HG03064 (cell line): ENCODE results near the gene IGSF5.
"Not testable (repeated sequence)": the region's sequence is repeated elsewhere in the genome, so short reads cannot be mapped to it uniquely, and the experiment has no call there.

Experiments
- ATAC-seq: cut with Tn5 transposase; IDR thresholded peaks from one replicate; pipeline ENCODE4 v1.9.1; 2021; ENCODE audit warnings: low read depth; ENCODE audit not compliant: unreplicated experiment

IGSF5 gene

DNA sequence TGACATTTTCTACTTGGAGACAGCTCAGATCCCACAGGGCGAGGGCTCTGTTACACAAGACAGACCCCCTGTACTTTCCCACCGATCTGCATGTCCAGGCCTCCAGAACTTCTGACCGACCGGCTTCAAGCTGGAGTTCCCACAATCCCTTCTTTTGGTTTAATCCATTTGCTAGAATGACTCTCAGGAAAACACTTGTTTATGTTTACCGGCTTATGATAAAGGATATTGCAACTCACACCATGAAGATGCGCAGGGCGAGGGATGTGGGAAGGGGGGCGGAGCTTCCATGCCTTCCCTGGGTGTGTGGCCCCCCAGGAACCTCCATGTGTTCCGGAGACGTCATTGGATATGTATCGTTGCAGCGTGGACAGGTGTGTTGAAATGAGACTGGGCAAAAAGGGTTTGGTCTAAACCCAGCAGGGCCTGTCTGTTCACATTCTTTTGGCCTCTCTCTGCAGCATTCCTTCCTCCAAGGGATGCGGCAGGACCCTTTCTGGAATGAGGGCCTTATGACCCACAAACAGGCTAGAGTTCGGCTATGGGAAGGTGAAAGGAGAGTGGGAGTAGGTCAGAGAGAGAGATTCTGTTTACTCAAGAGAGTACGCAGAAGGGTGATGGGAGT lies 7.5 kb upstream of the IGSF5 start:
- ATAC-seq, result no peak

DNA sequence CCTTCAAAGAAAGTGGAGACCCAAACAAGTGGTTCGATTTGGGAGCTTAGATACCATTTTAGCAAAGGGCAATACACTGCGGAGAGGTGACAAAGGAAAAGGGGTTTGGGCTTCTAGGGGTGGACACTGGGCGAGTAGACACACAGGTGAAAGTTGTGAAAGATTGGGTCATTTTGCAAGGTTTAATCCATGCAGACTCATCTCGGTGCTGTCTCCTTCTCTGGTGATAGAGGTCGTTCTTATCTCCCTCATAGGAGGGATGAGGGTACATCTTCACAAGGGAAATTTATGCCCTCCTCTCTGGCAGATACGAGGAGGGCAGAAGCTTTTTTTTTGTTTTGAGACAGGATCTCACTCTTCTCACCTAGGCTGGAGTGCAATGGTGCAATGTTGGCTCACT lies 6.4 kb upstream of the IGSF5 start:
- ATAC-seq, result no peak

GRCh38 chr21:39739531-39739930 lies 5.5 kb upstream of the IGSF5 start:
- not testable (repeated sequence) for ATAC-seq

DNA sequence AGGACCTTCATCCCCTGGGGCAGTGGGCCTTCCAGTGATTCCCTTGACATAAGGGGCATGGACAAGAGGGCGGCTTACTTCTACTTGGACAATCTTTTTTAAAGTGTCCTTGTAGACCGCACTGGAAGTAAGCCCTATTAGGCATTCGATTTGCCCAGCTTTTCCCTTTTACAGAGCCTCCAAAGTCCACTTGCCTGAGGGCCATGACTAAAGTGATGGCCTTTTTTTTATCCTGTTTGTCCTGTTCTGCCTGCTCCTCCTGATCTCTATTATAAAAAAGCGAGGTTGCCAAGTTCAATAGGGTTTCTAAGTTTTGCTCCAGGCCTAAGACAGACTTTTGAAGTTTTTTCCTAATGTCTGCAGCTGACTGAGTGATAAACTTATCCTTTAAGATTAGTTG lies 2.4 kb upstream of the IGSF5 start:
- not testable (repeated sequence) for ATAC-seq

DNA sequence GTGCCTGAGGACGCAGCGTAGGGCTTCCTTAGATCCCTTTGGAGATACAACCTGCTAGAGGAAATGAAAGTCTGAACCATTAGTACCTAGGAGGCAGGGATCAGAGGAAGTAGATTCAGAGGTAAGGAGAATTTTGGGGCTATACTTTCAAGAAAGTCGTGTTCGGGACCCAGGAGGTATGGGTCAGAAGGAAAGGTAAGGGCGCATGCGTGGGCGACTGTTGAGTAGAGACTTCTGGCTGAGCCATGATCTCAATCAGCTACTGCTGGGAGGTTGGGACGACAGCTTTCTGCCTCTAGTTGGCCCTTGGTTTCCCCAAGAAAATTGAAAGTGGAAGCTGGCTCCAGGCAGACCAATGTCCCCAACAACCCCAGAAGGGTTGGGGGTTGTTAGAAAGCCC lies 349 bp downstream of the IGSF5 start:
- not testable (repeated sequence) for ATAC-seq

GRCh38 chr21:39750670-39751069 lies 5.7 kb downstream of the IGSF5 start:
- no peak for ATAC-seq

GRCh38 chr21:39754811-39755210 lies 9.8 kb downstream of the IGSF5 start:
- ATAC-seq, result no peak

DNA sequence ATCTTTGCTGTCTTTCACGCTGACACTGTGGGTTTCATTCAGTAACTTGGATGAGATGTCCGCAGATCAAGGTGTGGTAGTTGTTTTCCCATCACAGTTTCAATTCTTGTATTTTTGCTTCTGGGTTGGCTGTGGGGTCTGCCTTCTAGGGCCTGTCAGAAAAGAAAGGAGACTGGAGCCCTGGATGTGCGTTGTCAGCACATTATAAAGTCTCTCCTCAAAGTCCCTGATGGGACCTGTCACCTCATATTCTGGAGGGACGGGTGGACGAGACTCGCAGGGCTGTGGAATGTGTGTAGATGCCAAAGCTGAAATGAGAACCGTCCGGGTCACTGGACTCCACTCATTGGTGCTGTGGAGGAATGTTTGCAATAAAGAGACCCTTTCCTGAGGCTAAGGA lies 11.3 kb downstream of the IGSF5 start:
- no peak for ATAC-seq

DNA sequence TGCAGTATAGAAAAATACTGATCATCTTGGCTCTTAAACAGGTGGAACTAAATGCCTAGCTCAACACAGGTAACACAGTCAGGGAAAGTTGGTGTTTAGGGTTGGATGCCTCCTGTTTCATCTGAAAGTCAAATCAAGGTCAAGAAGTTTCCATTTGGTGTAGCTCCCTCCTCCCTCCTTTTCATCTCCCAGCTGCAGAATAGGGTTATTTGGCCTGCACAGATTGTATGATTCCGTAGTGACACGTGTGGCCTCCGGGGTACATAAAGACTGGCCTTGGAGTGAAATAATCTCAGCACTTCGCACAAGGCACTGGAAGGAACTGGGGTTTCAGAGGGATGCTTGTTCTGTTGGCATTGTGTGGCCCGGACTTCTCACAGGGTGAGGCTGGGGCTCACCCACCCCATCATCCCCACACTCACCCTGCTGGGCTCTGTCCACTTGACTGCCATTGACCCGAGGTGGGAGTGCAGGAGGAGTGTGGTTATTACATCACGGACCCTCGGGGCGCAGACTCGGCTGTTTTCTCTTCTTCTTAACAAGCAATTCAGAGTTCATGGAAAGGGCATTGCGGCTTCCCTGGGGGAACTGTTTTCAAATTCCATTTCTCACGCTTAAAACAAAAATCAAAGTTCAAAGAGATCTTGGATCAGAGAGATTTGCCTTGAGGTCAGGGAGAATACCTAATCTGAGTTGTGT lies 18.4 kb downstream of the IGSF5 start:
- ATAC-seq, result no peak

DNA sequence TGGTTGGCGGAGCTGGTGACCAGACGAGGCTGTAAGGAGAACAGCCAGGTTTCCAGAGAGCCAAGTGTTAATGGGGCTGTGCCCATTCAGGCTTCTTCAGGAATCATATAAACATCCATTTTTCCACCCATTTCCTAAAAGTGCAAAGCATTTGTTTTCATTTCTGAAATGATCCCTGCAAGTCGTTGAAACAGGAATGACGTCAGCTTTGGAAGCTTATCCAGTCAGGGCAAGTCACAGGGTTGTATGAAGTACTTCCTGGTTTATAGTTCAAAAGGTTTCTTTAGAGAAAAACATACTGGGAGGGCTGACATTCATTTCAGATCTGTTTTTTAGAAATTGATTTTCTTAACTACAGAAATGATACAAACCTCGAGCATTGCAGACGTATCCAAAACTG lies 29.2 kb downstream of the IGSF5 start:
- no peak for ATAC-seq

DNA sequence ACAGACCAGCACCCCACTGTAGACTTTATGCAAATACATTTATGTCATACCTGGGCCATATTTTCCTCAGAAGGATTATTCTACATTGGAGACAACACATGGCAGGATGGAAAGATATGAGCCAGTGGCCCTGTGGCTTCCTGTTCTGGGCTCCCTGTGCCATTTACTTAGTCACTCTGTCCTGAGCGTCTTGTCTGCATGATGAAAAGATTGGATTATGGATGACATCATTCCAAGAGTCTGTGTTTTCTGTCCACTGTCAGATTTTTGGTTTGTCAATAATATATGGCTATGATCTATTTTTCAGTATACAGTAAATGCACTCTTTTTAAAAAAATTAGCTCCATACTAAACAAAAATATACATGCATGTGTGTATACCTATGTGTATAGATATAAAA lies 30.8 kb downstream of the IGSF5 start:
- no peak for ATAC-seq

- ATAC-seq, result no peak
Observed at GRCh38 chr21:39776589-39776988, 31.6 kb downstream of the IGSF5 start.

DNA sequence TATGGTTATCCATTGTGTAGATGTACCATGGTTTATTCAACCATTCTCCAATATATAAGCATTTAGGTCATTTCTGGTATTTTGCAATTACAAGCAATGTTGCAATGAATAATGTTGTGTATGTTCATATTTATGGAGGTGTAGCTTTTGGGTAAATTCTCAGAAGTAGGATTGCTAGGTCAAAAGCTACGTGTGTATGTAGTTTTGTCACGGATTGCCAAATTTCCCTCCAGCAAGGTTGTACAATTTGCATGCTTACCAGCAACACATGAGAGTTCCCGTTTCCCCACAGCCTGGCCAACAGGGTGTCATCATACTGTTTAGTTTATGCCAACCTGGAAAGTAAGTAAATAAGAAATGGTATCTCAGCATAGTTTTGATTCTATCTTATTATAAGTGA lies 36.3 kb downstream of the IGSF5 start:
- no peak for ATAC-seq

GRCh38 chr21:39788383-39788782 lies 43.4 kb downstream of the IGSF5 start:
- no peak for ATAC-seq

DNA sequence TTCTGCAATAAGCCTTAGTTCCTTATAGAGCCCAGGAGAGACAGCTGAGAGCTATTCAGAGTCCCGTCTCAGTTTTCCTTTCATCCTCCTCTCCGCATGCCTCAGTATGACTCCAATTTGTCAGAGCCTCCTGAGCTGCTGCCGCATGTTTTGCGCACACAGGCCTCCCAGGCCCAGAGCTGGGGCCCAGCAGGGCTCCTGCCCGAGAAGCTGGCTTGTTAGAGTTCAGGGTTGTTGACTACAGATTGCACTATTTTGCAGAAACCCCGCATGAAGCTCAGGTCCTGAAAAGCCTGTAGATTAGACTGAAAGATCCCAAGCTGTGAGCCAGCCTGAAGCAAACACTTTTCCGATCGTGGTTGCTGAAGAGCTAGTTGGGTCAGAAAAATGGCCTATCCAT lies 51.5 kb downstream of the IGSF5 start:
- no peak for ATAC-seq

DNA sequence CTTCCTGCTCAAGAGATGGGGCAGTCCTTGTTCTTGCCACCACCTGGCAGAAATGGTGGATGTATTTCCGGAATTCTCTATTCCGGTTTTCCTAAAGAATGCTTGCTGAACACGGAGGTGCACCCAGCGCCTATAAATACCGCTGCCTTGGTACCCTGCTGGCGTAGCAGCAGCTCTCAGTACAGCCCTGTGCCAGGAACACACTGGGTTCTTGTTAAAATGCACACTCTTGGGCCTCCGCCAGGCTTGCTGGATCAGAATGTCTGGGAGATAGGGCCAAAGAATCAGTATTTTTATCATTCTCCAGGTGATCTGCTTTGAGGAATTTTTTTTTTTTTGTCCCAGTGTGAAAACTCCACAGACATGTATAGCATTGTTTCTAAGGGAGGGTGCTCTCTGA lies 54.2 kb downstream of the IGSF5 start:
- no peak for ATAC-seq

DNA sequence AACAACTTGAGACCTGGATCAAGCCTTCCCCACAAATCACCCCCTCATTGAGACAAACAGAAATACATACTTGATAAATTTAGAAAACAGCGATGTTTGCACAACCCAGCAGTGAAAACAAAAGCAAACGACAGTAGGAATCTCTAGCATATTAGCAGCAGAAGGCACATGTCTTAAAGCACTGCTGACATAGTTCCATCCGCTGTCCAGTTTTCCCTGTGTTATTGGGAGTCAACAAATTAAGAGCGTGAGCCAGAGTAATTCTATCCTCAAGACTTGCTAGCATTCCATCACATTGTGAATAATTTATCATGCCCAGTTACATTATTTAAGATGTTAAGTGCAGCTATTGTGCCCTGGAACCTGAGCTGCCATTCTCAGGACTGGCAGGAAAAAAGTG lies 55.3 kb downstream of the IGSF5 start:
- ATAC-seq, result no peak

DNA sequence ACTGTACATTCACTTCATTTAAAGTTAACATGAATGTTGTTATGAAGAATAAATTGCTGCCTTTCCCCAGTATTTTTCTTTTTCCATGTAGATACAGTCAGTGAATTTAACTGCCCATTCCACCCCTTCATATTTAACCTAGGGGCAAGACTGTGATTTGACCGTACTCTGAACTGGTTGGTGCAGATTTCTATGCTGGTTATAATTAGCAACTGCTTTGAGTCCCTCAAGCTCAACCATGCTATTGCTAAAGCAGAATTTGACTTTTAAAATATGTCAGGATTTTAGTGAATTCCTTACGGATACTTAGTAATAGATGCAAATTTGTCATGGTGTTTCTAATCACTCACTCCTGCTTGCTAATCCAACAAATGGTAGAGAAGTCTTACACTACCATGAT lies 57.2 kb downstream of the IGSF5 start:
- ATAC-seq, result no peak

- ATAC-seq, result no peak
Observed at GRCh38 chr21:39803393-39803792, 58.4 kb downstream of the IGSF5 start.

GRCh38 chr21:39804240-39804639 lies 59.3 kb downstream of the IGSF5 start:
- ATAC-seq, result no peak

DNA sequence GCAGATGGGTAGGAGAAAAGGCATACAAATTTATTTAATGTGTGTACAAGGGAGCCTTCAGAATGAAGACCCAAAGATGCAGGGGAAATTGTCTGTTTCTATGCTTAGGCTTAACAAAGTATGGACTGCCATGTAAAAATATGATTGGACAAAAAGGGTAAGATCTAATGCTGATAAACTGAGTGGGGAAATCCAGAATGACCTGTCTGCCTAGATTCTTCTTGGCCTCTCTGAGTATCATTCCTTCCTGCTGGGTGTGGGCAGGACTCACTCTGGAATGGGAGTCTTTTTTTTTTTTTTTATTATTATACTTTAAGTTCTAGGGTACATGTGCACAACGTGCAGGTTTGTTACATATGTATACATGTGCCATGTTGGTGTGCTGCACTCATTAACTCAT lies 61.0 kb downstream of the IGSF5 start:
- no peak for ATAC-seq

DNA sequence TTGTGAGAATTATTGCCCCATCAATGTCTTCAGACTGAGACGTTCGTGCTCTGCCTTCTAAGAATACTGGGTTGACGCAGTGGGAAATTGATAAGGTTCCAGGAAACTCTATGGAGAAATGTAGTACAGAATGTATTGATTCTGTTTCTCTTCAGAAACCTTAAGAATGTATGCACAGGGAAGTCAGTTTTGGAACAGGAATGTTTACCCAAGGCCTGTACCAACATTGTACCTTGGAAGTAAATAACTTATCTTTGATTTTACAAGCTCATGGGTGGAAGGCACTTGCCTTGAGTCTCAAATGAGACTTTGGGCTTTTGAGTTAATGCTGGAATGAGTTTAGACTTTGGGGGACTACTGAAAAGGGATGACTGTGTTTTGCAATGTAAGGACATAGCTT lies 62.8 kb downstream of the IGSF5 start:
- ATAC-seq, result no peak

DNA sequence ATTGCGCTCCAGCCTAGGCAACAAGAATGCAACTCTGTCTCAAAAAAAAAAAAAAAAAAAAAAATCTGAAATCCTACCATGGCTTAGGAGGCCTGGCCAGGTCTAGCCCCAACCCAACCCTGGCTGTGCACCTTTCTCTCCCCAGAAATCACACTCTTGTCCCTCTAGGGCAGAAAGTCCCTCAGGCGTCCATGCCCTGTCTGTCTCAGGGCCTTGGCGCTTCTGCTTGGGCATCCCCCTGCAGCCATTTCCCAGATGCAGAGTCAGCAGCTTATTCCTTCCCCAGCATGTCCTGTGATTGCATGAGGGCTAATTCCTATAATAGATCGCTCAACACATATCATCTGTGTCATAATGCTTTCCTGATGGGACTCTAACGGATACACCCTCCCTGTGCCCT lies 65.0 kb downstream of the IGSF5 start:
- ATAC-seq, result no peak
